Fibroblast of skin of back (primary cell): ENCODE data around the gene PPFIA4.

Experiments used
- DNase-seq: peaks from one replicate; pipeline ENCODE4 v3.0.0-alpha.2; 2013

The PPFIA4 gene

GRCh38 chr1:203103216-203103615 is 76.9 kb downstream of the PPFIA4 start:
- DNase-seq, result no peak

- DNase-seq, result no peak
Observed at GRCh38 chr1:203103829-203104495, 77.7 kb downstream of the PPFIA4 start.

- DNase-seq, result no peak
Observed at GRCh38 chr1:203104789-203105390, 78.6 kb downstream of the PPFIA4 start.

DNA sequence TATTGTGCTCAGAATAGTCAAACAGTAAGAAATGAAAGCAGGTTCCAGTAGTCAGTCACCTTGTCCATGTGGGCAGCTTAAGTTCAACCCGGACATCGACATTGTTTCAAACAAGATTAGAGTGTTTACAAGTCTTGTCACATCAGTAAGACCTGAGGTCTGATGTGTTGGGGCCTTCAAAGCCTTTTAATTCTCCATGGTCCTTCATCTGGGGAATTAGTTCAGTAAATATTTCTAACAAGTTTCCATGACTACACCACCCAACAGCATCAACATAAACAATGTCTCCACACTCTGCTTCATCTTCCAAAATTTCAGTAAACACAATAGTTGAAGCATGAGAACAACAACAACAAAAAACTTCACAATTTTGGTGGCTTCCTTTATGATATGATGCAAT is 86.2 kb downstream of the PPFIA4 start:
- DNase-seq, result no peak

DNA sequence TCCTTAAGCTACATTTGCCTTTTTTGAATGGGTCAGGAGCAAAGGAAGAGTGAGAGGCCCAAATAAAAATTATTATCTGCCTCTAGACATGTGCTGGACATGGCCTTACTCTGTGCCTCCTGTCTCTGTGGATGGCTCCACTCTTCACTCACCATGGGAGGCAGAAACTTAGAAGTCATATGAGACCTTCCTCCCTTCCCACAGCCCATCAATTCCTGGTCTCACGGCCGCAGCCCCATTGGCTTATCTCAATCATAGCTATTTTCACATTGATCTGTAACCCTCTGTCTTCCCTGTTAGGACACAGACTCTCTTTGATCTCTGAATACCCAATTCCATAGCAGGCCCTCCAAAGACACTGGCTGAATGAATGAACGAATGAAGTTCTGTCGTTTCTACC is 87.0 kb downstream of the PPFIA4 start:
- DNase-seq, result no peak

GRCh38 chr1:203114202-203114601 is 87.9 kb downstream of the PPFIA4 start:
- DNase-seq, result no peak

GRCh38 chr1:203116091-203116820 is 90.0 kb downstream of the PPFIA4 start:
- DNase-seq, result no peak

DNA sequence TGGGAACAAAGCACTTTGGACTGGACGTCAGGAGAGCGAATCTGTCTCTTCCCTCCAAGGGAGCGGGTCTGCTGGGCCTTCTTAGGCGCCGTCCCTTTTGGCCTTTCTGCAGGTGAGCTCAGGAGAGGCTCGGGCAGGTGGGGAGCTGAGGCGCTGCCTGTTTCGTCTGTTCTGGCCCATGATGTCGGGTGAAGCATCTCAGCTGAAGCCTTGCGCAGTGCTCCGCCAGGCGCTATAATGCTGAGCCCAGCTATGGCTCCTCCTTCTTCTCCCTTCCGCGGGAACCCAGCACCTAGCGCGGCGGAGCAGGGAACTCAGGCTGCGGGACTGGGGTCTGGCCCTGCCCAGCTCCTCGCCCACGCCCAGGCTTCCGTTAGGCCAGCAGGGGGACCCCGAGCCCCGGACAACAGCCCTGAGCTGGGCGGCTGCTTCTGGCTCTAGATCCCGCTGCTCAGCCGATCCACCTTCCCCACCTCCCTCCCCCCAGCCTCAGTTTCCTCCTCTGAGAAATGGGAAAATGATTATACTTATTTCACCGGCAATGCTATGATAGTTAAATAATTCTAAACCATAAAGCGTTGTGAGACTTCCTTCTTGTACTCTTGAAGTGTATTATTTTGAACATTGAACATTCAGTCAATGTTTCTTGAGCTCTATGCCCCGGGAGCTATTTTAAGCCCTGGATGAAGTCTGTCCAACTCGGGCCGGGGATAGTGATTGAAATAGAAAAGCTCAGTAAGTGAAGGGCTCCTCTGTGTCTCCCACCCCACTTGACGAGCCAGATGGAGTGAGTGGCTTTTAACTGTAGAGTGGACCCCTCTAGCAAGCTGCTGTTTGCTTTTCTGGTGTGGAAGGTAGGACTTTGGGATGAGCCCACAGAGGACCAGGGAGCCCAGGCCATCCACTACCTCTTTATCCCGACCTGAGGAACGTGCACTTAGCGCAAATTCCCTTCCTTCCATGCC is 91.6 kb downstream of the PPFIA4 start:
- DNase-seq, result peak; percentile 49

- no peak for DNase-seq
Observed at GRCh38 chr1:203120325-203121153, 94.2 kb downstream of the PPFIA4 start.

- no peak for DNase-seq
Observed at GRCh38 chr1:203121186-203122015, 95.1 kb downstream of the PPFIA4 start.

- DNase-seq, result no peak
Observed at GRCh38 chr1:203122159-203122558, 95.9 kb downstream of the PPFIA4 start.

DNA sequence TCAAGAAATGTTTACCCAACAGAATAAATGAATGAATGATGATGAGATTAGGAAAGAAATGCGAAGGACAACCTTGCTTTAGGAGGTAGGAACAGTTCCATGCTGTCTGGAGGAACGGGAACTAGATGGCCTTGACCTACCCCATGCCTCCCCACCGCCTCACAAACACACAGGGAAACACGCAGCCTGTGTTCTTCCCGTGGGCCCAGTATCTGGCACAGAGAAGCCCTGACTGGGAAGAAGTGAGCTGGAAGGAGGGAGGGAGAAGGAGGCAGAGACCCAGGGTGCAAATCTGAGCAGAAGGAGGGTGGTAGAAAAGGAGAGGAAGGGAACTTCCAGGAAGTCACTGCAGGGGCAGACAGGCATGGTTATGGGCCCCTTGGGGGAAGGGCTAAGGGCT is 97.7 kb downstream of the PPFIA4 start:
- DNase-seq, result no peak

DNA sequence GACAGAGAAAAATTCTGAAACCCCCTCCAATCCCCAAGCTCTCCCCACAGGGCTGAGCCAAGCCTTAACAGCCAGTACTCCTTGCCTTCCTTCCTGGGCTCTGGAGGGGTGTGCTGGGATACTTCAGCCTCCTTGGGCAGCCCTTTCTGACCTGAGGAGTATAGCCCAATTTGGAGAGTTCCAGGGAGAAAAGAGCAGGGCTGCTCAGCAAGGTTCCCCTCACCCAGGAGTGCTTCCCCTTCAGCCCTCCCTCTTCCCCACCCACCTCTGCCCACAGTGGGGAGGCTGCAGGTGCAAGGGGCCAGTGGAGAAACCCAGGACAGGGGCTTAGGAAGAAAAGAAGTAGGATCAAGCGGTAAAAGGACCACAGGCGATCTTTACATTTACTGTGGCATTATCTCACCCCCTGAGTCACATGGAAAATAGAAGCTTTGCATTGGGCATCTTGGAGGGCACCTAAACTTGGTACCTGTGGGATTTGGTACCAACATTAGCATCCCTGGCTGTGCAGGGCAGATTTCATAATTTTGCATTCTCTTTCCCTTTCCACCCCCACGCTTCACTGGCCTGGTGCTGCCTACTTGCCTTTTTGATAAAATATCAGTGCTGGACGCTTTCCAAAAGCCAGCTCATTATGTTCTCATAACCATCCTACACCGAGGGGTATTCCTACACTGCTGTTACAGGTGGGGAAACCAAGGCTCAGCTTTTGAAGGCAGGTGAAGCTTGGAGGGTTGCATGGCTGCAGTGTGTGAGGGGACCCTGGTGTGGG is 98.4 kb downstream of the PPFIA4 start:
- DNase-seq, result no peak

DNA sequence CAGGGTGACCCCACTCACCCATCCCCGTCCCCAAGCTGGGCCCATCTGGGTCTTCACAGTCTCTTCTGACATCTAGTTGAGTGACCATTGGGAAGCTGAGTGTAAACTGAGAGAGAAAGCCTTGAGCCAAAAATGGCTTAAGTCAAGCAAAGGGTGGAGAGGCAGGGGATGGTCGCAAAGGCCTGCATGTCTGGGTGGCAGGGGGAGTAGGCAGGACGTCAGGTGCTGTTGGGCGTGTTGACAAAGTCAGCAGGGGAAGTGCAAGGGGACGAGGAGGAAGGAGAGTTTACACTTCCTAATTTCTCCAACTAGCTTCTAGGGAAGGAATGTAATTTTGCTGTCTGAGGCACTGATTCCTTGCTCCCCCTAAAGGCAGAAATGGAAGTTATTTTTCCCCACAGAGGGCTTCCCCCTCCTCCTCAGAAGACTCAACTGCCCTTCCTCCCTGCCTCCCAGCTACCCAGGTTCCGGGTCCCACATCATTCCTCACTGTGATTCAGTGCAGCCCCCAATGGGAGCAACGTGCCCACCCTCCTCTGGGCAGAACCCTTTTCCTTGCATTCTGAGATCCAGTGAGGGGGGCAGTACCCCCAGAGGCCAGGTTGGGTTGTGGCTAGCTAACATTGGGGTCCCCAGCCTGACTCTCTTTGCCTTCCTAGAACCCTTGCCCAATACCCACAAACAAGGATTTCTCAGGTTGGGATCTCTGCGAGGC is 100.0 kb downstream of the PPFIA4 start:
- DNase-seq, result peak; percentile 50

DNA sequence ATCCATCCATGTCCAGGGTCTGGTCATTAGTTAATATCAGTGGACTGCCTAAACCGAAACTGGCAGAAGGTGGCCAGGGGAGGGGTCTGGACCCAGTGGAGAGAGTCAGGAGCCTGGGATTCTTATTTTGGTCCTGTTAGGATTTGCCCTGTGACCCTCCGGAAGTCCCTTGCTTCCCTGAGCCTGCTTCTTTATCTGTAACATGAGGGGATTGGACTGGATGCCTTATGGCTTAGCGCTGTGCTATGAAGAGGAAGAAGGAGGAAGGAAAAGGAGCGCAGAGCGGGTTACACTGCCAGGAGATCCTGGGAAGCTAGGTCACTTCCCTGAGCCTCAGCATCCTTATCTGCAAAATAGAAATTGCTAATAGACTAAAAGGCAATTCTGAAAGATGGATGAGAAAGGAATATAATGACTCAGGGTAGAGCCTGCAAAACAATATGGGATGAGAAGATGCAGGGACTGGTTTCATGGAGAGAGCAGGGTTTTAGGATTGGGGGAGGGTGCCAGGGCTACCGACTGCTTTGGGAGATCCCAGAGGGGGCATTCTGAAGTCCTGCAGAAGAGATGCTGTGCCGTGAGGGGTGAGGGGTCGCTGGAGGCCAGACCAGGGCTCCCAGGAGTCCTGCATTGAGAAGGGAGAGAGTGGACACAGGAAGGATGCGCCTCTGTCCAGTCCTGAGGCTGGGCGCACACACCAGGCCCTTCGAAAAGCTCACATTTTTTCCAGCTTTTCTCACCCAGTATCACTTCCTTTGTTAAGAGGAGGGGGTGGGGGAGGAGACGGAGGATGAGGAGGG is 100.8 kb downstream of the PPFIA4 start:
- peak; percentile 27 for DNase-seq

DNA sequence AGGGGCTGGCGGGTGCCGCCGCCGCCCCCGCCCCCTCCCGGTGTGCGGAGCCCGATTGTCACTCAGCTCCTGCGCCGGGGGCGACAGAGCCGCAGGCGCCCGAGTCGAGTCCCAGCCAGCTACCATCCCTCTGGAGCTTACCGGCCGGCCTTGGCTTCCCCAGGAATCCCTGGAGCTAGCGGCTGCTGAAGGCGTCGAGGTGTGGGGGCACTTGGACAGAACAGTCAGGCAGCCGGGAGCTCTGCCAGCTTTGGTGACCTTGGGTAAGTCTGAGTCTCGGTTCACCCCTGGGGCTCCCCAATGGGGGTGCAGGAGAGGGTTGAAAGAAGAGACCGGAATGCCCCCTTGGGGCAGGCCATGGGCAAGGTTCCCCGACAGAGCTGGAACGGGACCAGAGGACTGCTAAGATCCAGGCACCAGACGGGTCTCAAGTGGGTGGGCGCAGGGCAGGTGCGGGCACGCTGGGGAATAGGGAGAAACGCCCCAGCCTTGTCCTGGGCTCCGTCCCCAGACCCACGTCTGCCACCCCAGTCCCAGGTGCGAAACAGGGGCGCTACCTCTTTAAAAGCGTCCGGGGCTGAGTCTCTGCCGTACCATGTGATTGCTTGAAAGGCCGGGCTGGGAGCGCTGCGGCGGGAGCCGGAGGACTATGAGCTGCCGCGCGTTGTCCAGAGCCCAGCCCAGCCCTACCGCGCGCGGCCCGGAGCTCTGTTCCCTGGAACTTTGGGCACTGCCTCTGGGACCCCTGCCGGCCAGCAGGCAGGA is 101.6 kb downstream of the PPFIA4 start, which contains the start of gene ADORA1:
Gene ADORA1, plus strand, starts transcription at position 61 of the 765 bp plus-strand sequence. CDS start 1,116 bp downstream, outside the sequence.
- DNase-seq, result peak; percentile 49

DNA sequence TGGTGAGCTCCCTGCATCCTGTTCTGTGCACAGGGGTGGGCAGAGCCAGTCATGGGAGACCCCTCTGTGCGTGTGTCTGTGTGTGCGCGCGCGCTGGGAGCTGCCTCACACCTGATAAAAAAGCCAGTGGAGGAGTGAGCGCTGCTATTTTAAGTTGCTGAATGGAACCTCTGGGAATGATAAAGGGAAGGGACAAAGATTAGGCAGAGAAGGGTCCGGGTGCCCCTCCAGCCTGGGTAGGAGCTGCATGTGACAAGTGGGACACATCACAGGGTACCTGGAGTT is 102.1 kb downstream of the PPFIA4 start:
- no peak for DNase-seq
